Fibroblast of lung (primary cell): ENCODE results near the gene PCSK2.

Source experiments
- EZH2 ChIP-seq: IDR thresholded peaks from 2 replicates; pipeline ENCODE4 v1.5.1; 2012; ENCODE audit warnings: low read length, control low read depth, mild to moderate bottlenecking; ENCODE audit errors: missing control alignments
- TF ChIP-seq, protein P1 (sequence below), 2 donors: IDR thresholded peaks in 1 of 2; conservative IDR thresholded peaks in 1 of 2; 1 replicate in 1 of 2; 2 replicates in 1 of 2; pipeline ENCODE4 v1.5.1; 2011 to 2012; ENCODE audit warnings: low read length in 2 of 2, control low read depth in 1 of 2, inconsistent platforms in 1 of 2, low read depth in 1 of 2, mild to moderate bottlenecking in 1 of 2

DNA sequence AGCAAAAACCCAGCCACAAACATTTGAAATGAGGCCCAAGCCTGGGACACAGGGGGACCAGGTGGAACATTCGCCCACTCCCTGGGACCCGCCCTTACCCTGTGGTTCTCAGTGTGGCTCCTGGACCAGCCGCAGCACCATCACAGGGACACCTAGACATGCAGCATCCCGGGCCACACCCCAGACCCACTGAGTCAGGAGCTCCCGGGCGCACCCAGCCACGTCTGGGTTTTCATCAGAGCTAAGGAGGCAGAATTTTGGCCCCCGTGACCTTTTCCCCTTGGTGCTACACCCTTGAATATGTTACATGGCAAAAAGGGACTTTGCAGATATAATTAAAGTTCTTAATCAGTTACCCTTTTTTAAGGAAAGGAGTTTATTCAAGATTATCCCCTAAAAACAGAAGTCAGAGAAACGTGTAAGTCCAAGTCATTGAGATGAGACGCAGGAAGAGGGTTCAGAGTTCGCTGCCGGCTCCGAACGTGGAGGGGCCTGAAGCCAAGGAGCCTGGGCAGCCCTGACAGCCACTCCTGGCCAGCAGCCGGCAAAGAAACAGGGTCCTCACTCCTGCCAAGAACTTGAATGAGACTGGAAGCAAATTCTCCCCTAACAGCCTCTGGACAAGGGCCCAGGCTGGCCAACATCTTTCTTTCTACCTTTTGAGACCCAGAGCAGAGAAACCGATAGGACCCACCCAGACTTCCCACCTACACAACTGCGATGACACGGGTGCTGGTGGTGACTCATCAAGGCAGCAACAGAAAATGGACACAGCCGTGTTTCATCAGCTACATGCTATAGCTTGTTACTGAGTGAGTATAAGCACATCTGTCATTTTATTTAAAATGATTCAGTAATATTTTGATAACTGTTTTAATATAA lies 279.0 kb downstream of the PCSK2 start:
- TF ChIP-seq EZH2: no peak
- TF ChIP-seq, protein P1, sequence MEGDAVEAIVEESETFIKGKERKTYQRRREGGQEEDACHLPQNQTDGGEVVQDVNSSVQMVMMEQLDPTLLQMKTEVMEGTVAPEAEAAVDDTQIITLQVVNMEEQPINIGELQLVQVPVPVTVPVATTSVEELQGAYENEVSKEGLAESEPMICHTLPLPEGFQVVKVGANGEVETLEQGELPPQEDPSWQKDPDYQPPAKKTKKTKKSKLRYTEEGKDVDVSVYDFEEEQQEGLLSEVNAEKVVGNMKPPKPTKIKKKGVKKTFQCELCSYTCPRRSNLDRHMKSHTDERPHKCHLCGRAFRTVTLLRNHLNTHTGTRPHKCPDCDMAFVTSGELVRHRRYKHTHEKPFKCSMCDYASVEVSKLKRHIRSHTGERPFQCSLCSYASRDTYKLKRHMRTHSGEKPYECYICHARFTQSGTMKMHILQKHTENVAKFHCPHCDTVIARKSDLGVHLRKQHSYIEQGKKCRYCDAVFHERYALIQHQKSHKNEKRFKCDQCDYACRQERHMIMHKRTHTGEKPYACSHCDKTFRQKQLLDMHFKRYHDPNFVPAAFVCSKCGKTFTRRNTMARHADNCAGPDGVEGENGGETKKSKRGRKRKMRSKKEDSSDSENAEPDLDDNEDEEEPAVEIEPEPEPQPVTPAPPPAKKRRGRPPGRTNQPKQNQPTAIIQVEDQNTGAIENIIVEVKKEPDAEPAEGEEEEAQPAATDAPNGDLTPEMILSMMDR (conservative IDR thresholded peaks at IDR 0.05 in 1 of 2, IDR thresholded peaks at IDR 0.05 in 1 of 2; ENCODE audit: low read depth in 1 of 2, low read length in 2 of 2): no peak
